ENCODE measurements around the gene PDK2. TPM values are rescaled to one million over a fixed set of nuclear protein-coding genes. Genes with fewer than 3 reads are reported as not detected.

PDK2 gene
- total and polyA plus RNA-seq, 10 of the 15 experiments (the other 5 are each of a cell fraction or from before 2014, with no cell fraction given), result 0.98 to 22.6 (median 12.3) TPM

- no peak for ATAC-seq
- H3K9me3 ChIP-seq (replicated peaks; ENCODE audit: control insufficient read depth, insufficient read depth, low read length), result no peaks in the 10 kb centered on the region
- peaks cover 2% of the 10 kb centered on the region; the same call in 1 of the 2 replicates for H3K4me1 ChIP-seq (ENCODE audit: control insufficient read depth, insufficient read depth, low read length)
- ChIA-PET CTCF (no interaction called here), POLR2A (no interaction called here), SMC1A (ENCODE audit: uncharacterized antibody, unreplicated experiment) (no interaction called here), RAD21 (ENCODE audit: unreplicated experiment) (no interaction called here)
- no peak overlapping the region for H3K9ac ChIP-seq (ENCODE audit: control insufficient read depth, insufficient read depth, low read length)
- no peak for DNase-seq (ENCODE audit: low read depth, low spot score)
- no TSS peak for BruUV-seq (replicated peaks)
- peaks cover 8% of the 10 kb centered on the region; the same call in 1 of the 2 replicates for H4K20me1 ChIP-seq (ENCODE audit: control insufficient read depth, insufficient read depth)
- intact Hi-C loops (cut with micrococcal nuclease; ENCODE audit: unreplicated experiment), result no loop called here
- no peak overlapping the region for H2AFZ ChIP-seq (ENCODE audit: control insufficient read depth, low read depth, low read length)
- in situ Hi-C loops (cut with MboI), result no loop called here
- 74% methylated on average over 16 of the region's 16 CpGs for WGBS (ENCODE audit: insufficient coverage, insufficient replicate concordance, low lambda C conversion rate, missing lambda C conversion rate)
- H3K4me2 ChIP-seq (ENCODE audit: control insufficient read depth, insufficient read depth), result no peak overlapping the region
- FAIRE-seq, result no peak
- H3K79me2 ChIP-seq (ENCODE audit: control insufficient read depth, insufficient read depth, low read length), result no peaks in the 10 kb centered on the region
- no peak for TF ChIP-seq PKNOX1 (IDR thresholded peaks at IDR 0.05)
- no peak for TF ChIP-seq ZZZ3 (IDR thresholded peaks at IDR 0.05; ENCODE audit: control insufficient read depth, insufficient read length, low read depth)
- TF ChIP-seq CTCF (IDR thresholded peaks at IDR 0.05 in 2 of 3, conservative IDR thresholded peaks at IDR 0.05 in 1 of 3; ENCODE audit: control insufficient read depth in 2 of 3, extremely low read depth in 1 of 3, insufficient read depth in 1 of 3, low read depth in 3 of 3, low read length in 3 of 3), result no peak
- TF ChIP-seq RELB (IDR thresholded peaks at IDR 0.05; ENCODE audit: low read depth), result no peak
- no peak for TF ChIP-seq POLR2AphosphoS5 (IDR thresholded peaks at IDR 0.05; ENCODE audit: low read length)
- TF ChIP-seq BACH1 (IDR thresholded peaks at IDR 0.05; ENCODE audit: borderline replicate concordance), result no peak
- TF ChIP-seq TCF7 (IDR thresholded peaks at IDR 0.05; ENCODE audit: borderline replicate concordance), result no peak
- TF ChIP-seq BHLHE40 (IDR thresholded peaks at IDR 0.05; ENCODE audit: borderline replicate concordance in 1 of 2, low read depth in 2 of 2, low read length in 1 of 2), result no peak
- TF ChIP-seq KLF5 (IDR thresholded peaks at IDR 0.05; ENCODE audit: partially characterized antibody), result no peak
- no peak for TF ChIP-seq SREBF2 (IDR thresholded peaks at IDR 0.05; ENCODE audit: low read length)
- TF ChIP-seq ATF3 (IDR thresholded peaks at IDR 0.05; ENCODE audit: borderline replicate concordance, extremely low read depth, low read depth, low read length), result no peak
- TF ChIP-seq SP1 (IDR thresholded peaks at IDR 0.05; ENCODE audit: low read depth, low read length), result no peak
- TF ChIP-seq MTA3 (IDR thresholded peaks at IDR 0.05; ENCODE audit: borderline replicate concordance, low read length), result no peak
- TF ChIP-seq CBX5 (IDR thresholded peaks at IDR 0.05; ENCODE audit: low read depth), result no peak
- TF ChIP-seq ZNF592 (IDR thresholded peaks at IDR 0.05), result no peak
- H3K4me3 ChIP-seq, result no peak overlapping the region
- H3K27me3 ChIP-seq (replicated peaks in 1 of 2; ENCODE audit: control insufficient read depth in 2 of 2, insufficient read depth in 2 of 2, low read length in 1 of 2), result peaks cover 2 to 3% of the 10 kb centered on the region in 2 experiments
- peaks cover 26 to 40% of the 10 kb centered on the region in 2 experiments for H3K36me3 ChIP-seq (ENCODE audit: control insufficient read depth in 2 of 2, insufficient read depth in 2 of 2, low read length in 1 of 2)
- H3K27ac ChIP-seq (ENCODE audit: control insufficient read depth, insufficient read depth), result no peak overlapping the region
These were observed 38.6 kb downstream of the PDK2 start for GRCh38 chr17:50133769-50134099.
